Osteoblast (primary cell): ENCODE results near the gene PAX5. TPM values are rescaled to one million over a fixed set of nuclear protein-coding genes. Genes with fewer than 3 reads are reported as not detected.

ENCODE experiments used
- DNase-seq: peaks from one replicate; pipeline ENCODE4 v3.0.0; 2011; ENCODE audit warnings: low spot score, mixed read lengths; ENCODE audit not compliant: insufficient read length; ENCODE audit errors: missing footprints
- H2AFZ ChIP-seq: 2 replicates; pipeline ENCODE4 v1.6.0; 2011; ENCODE audit warnings: mild to moderate bottlenecking, low read length
- H3K27ac ChIP-seq: 2 replicates; pipeline ENCODE4 v1.5.1; 2011; ENCODE audit warnings: mild to moderate bottlenecking, low read depth, low read length, moderate library complexity
- H3K27me3 ChIP-seq: 2 replicates; pipeline ENCODE4 v1.6.0; 2012; ENCODE audit warnings: mild to moderate bottlenecking, control low read depth, inconsistent platforms, low read length, moderate library complexity; ENCODE audit not compliant: insufficient read depth
- H3K36me3 ChIP-seq: 2 replicates; pipeline ENCODE4 v1.5.1; 2011; ENCODE audit warnings: mild to moderate bottlenecking, low read length, control low read depth, moderate library complexity; ENCODE audit not compliant: insufficient read depth
- H3K4me1 ChIP-seq: 2 replicates; pipeline ENCODE4 v1.5.1; 2011; ENCODE audit warnings: mild to moderate bottlenecking, low read length, control low read depth, moderate library complexity; ENCODE audit not compliant: insufficient read depth
- H3K4me2 ChIP-seq: 2 replicates; pipeline ENCODE4 v1.6.0; 2011; ENCODE audit warnings: mild to moderate bottlenecking, low read length; ENCODE audit not compliant: insufficient read depth
- H3K4me3 ChIP-seq: fragments of 200-600 bp; sonication (generic); 3 replicates; pipeline ENCODE4 v1.5.1; 2012; ENCODE audit warnings: mild to moderate bottlenecking, low read length, inconsistent platforms; ENCODE audit not compliant: insufficient read depth
- H3K79me2 ChIP-seq: 2 replicates; pipeline ENCODE4 v1.6.0; 2012; ENCODE audit warnings: mild to moderate bottlenecking, low read length, control low read depth, inconsistent platforms; ENCODE audit not compliant: insufficient read depth
- H3K9me3 ChIP-seq: 2 replicates; pipeline ENCODE4 v1.5.1; 2011; ENCODE audit warnings: low read depth, low read length, control low read depth
- H4K20me1 ChIP-seq: 2 replicates; pipeline ENCODE4 v1.6.0; 2012; ENCODE audit warnings: mild to moderate bottlenecking, low read length, control low read depth; ENCODE audit not compliant: insufficient read depth
- CTCF ChIP-seq: IDR thresholded peaks from 2 replicates; pipeline ENCODE4 v1.5.1; 2011; ENCODE audit warnings: mild to moderate bottlenecking, low read depth, low read length, moderate library complexity; ENCODE audit errors: extremely low read depth
- total RNA-seq: library from RNA; depleted of rRNA; stranded (reverse); fragments of >200 nt; gene quantifications from 2 replicates; pipeline ENCODE4 v1.2.3, GENCODE V29; 2012

Gene PAX5
- total RNA-seq, 1 donor: not detected

GRCh38 chr9:36902080-36902716 is 131.9 kb downstream of the PAX5 start:
- no peak overlapping the region for H2AFZ ChIP-seq
- peak; percentile 46 for DNase-seq
- no peak for TF ChIP-seq CTCF

GRCh38 chr9:36901528-36901927 is 132.5 kb downstream of the PAX5 start:
- Histone ChIP-seq H3K36me3 (no peaks in the 10 kb centered on the region), H4K20me1 (no peaks in the 10 kb centered on the region), H3K4me1 (no peaks in the 10 kb centered on the region), H3K4me3 (no peak overlapping the region), H3K9me3 (no peaks in the 10 kb centered on the region), H3K27ac (no peak overlapping the region), H3K79me2 (no peaks in the 10 kb centered on the region), H2AFZ (no peak overlapping the region), H3K27me3 (peaks cover 67% of the 10 kb centered on the region), H3K4me2 (no peak overlapping the region)
- no peak for TF ChIP-seq CTCF
- no peak for DNase-seq

More at GRCh38 chr9:36902080-36902716, 131.9 kb downstream of the PAX5 start:
- Histone ChIP-seq H3K79me2 (no peaks in the 10 kb centered on the region), H3K4me2 (no peak overlapping the region), H3K27ac (no peak overlapping the region), H3K36me3 (no peaks in the 10 kb centered on the region), H3K27me3 (peaks cover 66% of the 10 kb centered on the region), H3K4me3 (no peak overlapping the region), H3K9me3 (no peaks in the 10 kb centered on the region), H4K20me1 (no peaks in the 10 kb centered on the region), H3K4me1 (no peaks in the 10 kb centered on the region)

GRCh38 chr9:36900856-36901220 is 133.2 kb downstream of the PAX5 start:
- H4K20me1 ChIP-seq: no peaks in the 10 kb centered on the region
- peaks cover 66% of the 10 kb centered on the region for H3K27me3 ChIP-seq
- no peak for DNase-seq
- H2AFZ ChIP-seq: no peak overlapping the region
- no peak overlapping the region for H3K4me2 ChIP-seq
- no peaks in the 10 kb centered on the region for H3K79me2 ChIP-seq
- no peaks in the 10 kb centered on the region for H3K36me3 ChIP-seq
- no peak overlapping the region for H3K4me3 ChIP-seq
- H3K4me1 ChIP-seq: no peaks in the 10 kb centered on the region
- no peak overlapping the region for H3K27ac ChIP-seq
- no peaks in the 10 kb centered on the region for H3K9me3 ChIP-seq
- TF ChIP-seq CTCF: no peak

- no peak overlapping the region for H3K4me2 ChIP-seq
- H3K4me1 ChIP-seq: no peaks in the 10 kb centered on the region
- H3K27me3 ChIP-seq: peaks cover 66% of the 10 kb centered on the region
- DNase-seq: no peak
- no peaks in the 10 kb centered on the region for H3K9me3 ChIP-seq
- H3K36me3 ChIP-seq: no peaks in the 10 kb centered on the region
- H3K79me2 ChIP-seq: no peaks in the 10 kb centered on the region
- H3K4me3 ChIP-seq: no peak overlapping the region
- no peak overlapping the region for H3K27ac ChIP-seq
- no peak for TF ChIP-seq CTCF
- no peak overlapping the region for H2AFZ ChIP-seq
- no peaks in the 10 kb centered on the region for H4K20me1 ChIP-seq
Measured at GRCh38 chr9:36900136-36900855, 133.8 kb downstream of the PAX5 start.
